Ovary (tissue), 9 donors: ENCODE measurements around the gene ZSCAN5C. TPM values are rescaled to one million over a fixed set of nuclear protein-coding genes. Genes with fewer than 3 reads are reported as not detected.
"Not testable (repeated sequence)": the region's sequence is repeated elsewhere in the genome, so short reads cannot be mapped to it uniquely, and the experiment has no call there.

Experiments
- DNase-seq, 5 donors: peaks; one replicate each; pipeline ENCODE4 v3.0.0-alpha.2; 2019 to 2020
- H3K27ac ChIP-seq, 2 donors: fragments of 200-600 bp; one replicate each; pipeline versions ENCODE4 v1.5.1 to v1.8.0; 2019 to 2022
- H3K27me3 ChIP-seq: fragments of 200-600 bp; one replicate; pipeline ENCODE4 v1.8.0; 2022
- H3K36me3 ChIP-seq: fragments of 200-600 bp; sonication (generic); one replicate; pipeline ENCODE4 v1.5.1; 2019
- H3K4me1 ChIP-seq: one replicate; pipeline ENCODE4 v1.8.1; 2013; ENCODE audit warnings: mild to moderate bottlenecking, moderate library complexity; ENCODE audit not compliant: insufficient read depth
- H3K4me3 ChIP-seq: fragments of 200-600 bp; sonication (generic); one replicate; pipeline ENCODE4 v1.5.1; 2017
- H3K9me3 ChIP-seq, 2 donors: fragments of 200-600 bp in 1 of 2; sonication (generic) in 1 of 2; one replicate each; pipeline versions ENCODE4 v1.5.1 to v1.8.1; 2013 to 2019; ENCODE audit warnings: mild to moderate bottlenecking in 1 of 2, moderate library complexity in 1 of 2
- CTCF ChIP-seq, 3 donors: fragments of 450-650 bp in 2 of 3; fragments of 200-600 bp in 1 of 3; IDR thresholded peaks; one replicate each; pipeline versions ENCODE4 v1.5.1 to v1.8.0; 2016 to 2022; ENCODE audit warnings: antibody characterized with exemption in 3 of 3, mild to moderate bottlenecking in 1 of 3
- EP300 ChIP-seq: sonication (generic); formaldehyde crosslinking; IDR thresholded peaks from one replicate; pipeline ENCODE4 v1.6.1; 2017; ENCODE audit warnings: antibody characterized with exemption
- POLR2A ChIP-seq: fragments of 450-650 bp; IDR thresholded peaks from one replicate; pipeline ENCODE4 v1.6.1; 2017; ENCODE audit warnings: antibody characterized with exemption, mild to moderate bottlenecking, moderate library complexity
- WGBS, 3 donors: extraction: QIAGEN DNeasy Blood & Tissue Kit in 1 of 3; methylation state at CpG; one replicate each; pipeline versions ENCODE4 v1.1.5 to v1.1.7; 2013 to 2017; 5-methylcytosine and 5-hydroxymethylcytosine counted together
- intact Hi-C, 4 donors: fragments of 100-400 bp; cut with DNase I; formaldehyde crosslinking; loops; one replicate each; pipeline versions ENCODE4 v1.11.0 to v1.15.1; 2022 to 2023
- polyA plus RNA-seq, 2 donors: library from polyadenylated mRNA; stranded (reverse); fragments of 200-250 nt in 1 of 2; fragments of 350-450 nt in 1 of 2; fragmentation: Illumina TruSeq in 1 of 2; extraction: RNeasy Lipid Tissue Mini Kit (QIAGEN cat#74804) in 1 of 2; gene quantifications; one replicate each; pipeline ENCODE4 v1.2.3, GENCODE V29; 2013 to 2014
- total RNA-seq, 7 donors: library from RNA; depleted of rRNA in 2 of 7; stranded (reverse); fragments of >200 nt in 2 of 7; fragmentation: NEBNext Ultra II Directional in 3 of 7; extraction: Animal tissue kit (Norgen Biotek cat#: 25700) in 3 of 7; gene quantifications; one replicate each; pipeline versions ENCODE4 v1.1.0 to v1.2.4, GENCODE V29; 2016 to 2023
- donor health status: DM: no; HTN: no; CAD: no; lungs with moderate emphysema.
- donor health status: DM: no; HTN: no; CAD: no.
- donor health status: Bipolar disorder and iron deficiency.
- donor health status: DM: yes; HTN: yes; CAD: no.
- donor health status: DM: no; HTN: no; CAD: no.
- donor health status: DM: yes; HTN: yes; CAD: no.

The ZSCAN5C gene
- total and polyA plus RNA-seq, 9 donors, result not detected

- TF ChIP-seq CTCF (IDR thresholded peaks at IDR 0.05) (no peak), EP300 (no peak), POLR2A (no peak)
- Histone ChIP-seq H3K4me1 (no peaks in the 10 kb centered on the region), H3K27me3 (no peaks in the 10 kb centered on the region), H3K36me3 (no peaks in the 10 kb centered on the region), H3K27ac (no peak overlapping the region), H3K4me3 (no peak overlapping the region), H3K9me3 (no peaks in the 10 kb centered on the region)
- intact Hi-C loops, result no loop called here
- WGBS, 3 donors, result 58 to 61% (median 60%) methylated on average over 4 of the region's 4 CpGs
- no peak for DNase-seq
Measured at GRCh38 chr19:56211718-56212117, 9.6 kb downstream of the ZSCAN5C start.

- Histone ChIP-seq H3K27ac (no peak overlapping the region), H3K36me3 (no peaks in the 10 kb centered on the region), H3K27me3 (no peaks in the 10 kb centered on the region), H3K9me3 (no peaks in the 10 kb centered on the region), H3K4me1 (no peaks in the 10 kb centered on the region), H3K4me3 (peak overlapping the region; percentile 16)
- DNase-seq, result peak in 2 of 5 donors; percentile 14 to 38
- intact Hi-C loops, result no loop called here
- TF ChIP-seq EP300 (no peak), POLR2A (no peak), CTCF (IDR thresholded peaks at IDR 0.05) (no peak)
- WGBS, 3 donors, result 8 to 11% (median 9%) methylated on average over 66 to 79 of the region's 79 CpGs
Measured at GRCh38 chr19:56217039-56217949, 15.2 kb downstream of the ZSCAN5C start.

- TF ChIP-seq POLR2A (no peak), EP300 (no peak), CTCF (IDR thresholded peaks at IDR 0.05) (no peak)
- Histone ChIP-seq H3K27ac (no peak overlapping the region), H3K36me3 (no peaks in the 10 kb centered on the region), H3K4me1 (no peaks in the 10 kb centered on the region), H3K27me3 (no peaks in the 10 kb centered on the region), H3K9me3 (no peaks in the 10 kb centered on the region), H3K4me3 (no peak overlapping the region)
- no peak for DNase-seq
- intact Hi-C loops, result no loop called here
- 88 to 93% (median 88%) methylated on average over 10 of the region's 10 CpGs for WGBS, 3 donors
Measured at GRCh38 chr19:56218961-56219360, 16.9 kb downstream of the ZSCAN5C start.

GRCh38 chr19:56221442-56221841 lies 19.4 kb downstream of the ZSCAN5C start:
- DNase-seq, H3K4me3 ChIP-seq, H3K27ac ChIP-seq, H3K36me3 ChIP-seq, H3K27me3 ChIP-seq, H3K4me1 ChIP-seq, intact Hi-C loops, H3K9me3 ChIP-seq: not testable (repeated sequence)
- WGBS, 3 donors, result 51 to 56% (median 55%) methylated on average over 9 of the region's 9 CpGs

GRCh38 chr19:56221851-56222250 lies 19.8 kb downstream of the ZSCAN5C start:
- H3K27ac ChIP-seq, result no peak overlapping the region
- TF ChIP-seq CTCF (IDR thresholded peaks at IDR 0.05) (no peak), POLR2A (no peak), EP300 (no peak)
- no peaks in the 10 kb centered on the region for H3K36me3 ChIP-seq
- no peaks in the 10 kb centered on the region for H3K4me1 ChIP-seq
- 92 to 96% (median 93%) methylated on average over 14 of the region's 14 CpGs for WGBS, 3 donors
- no peak for DNase-seq
- no peak overlapping the region for H3K4me3 ChIP-seq
- no peaks in the 10 kb centered on the region for H3K9me3 ChIP-seq
- intact Hi-C loops, result no loop called here
- H3K27me3 ChIP-seq, result no peaks in the 10 kb centered on the region
